SJCRH30 (cell line): Measurements from ENCODE around the gene ZBED4. TPM values are rescaled to one million over a fixed set of nuclear protein-coding genes. Genes with fewer than 3 reads are reported as not detected.

Source experiments
- DNase-seq, 2 experiments: peaks; one replicate each; pipeline ENCODE4 v3.0.0-alpha.2; 2015 to 2020
- H3K27ac ChIP-seq: fragments of 250-450 bp; sonication (Bioruptor Pico); 2 replicates; pipeline ENCODE4 v1.5.1; 2020; ENCODE audit warnings: mild to moderate bottlenecking, moderate library complexity
- H3K27me3 ChIP-seq: fragments of 250-450 bp; sonication (Bioruptor Pico); 2 replicates; pipeline ENCODE4 v1.5.1; 2020; ENCODE audit warnings: mild to moderate bottlenecking, moderate library complexity
- H3K36me3 ChIP-seq: fragments of 250-450 bp; sonication (Bioruptor Pico); 2 replicates; pipeline ENCODE4 v1.5.1; 2020; ENCODE audit warnings: mild to moderate bottlenecking, moderate library complexity
- H3K4me1 ChIP-seq: fragments of 250-450 bp; sonication (Bioruptor Pico); 2 replicates; pipeline ENCODE4 v1.5.1; 2020; ENCODE audit warnings: mild to moderate bottlenecking, moderate library complexity
- H3K4me3 ChIP-seq: fragments of 250-450 bp; sonication (Bioruptor Pico); 2 replicates; pipeline ENCODE4 v1.5.1; 2020; ENCODE audit warnings: mild to moderate bottlenecking, moderate library complexity
- H3K9me3 ChIP-seq: fragments of 250-450 bp; sonication (Bioruptor Pico); replicated peaks from 2 replicates; pipeline ENCODE4 v1.5.1; 2020; ENCODE audit warnings: mild to moderate bottlenecking, moderate library complexity
- total RNA-seq: library from RNA; depleted of rRNA; stranded (reverse); fragments of >200 nt; shearing (Covaris generic); gene quantifications from 2 replicates; pipeline ENCODE4 v1.2.3, GENCODE V29; 2014

ZBED4 gene
- total RNA-seq, 1 experiment from 2014 or later: 53.2 TPM

DNA sequence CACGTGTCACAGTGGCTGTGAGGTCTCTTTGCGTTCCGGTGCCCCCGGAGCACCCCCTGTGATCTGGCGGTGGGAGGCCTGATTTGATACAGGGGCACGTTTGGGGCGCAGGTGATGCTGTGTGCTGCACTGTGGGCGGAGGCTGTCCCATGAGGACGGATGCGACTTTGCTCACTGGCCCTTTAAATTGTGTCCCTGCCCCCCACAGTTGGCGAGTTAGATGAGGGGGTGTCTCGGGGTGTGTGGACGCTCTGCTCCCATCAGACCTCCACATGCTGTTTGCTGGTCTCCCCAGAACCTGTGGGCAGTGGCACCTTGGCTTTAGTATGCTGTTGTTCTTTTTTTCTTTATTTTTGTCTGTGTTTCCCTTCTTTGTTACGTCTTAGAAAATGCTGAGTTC, 5.2 kb downstream of the ZBED4 start:
- H3K36me3 ChIP-seq: peaks cover 18% of the 10 kb centered on the region
- H3K27ac ChIP-seq: no peak overlapping the region
- H3K27me3 ChIP-seq: no peaks in the 10 kb centered on the region
- H3K4me3 ChIP-seq: no peak overlapping the region
- H3K9me3 ChIP-seq: 0 out of 2 replicates have a peak, but pooled peaks cover 4% of the 10 kb centered on the region
- DNase-seq: no peak
- peaks cover 12% of the 10 kb centered on the region for H3K4me1 ChIP-seq

GRCh38 chr22:49861642-49862495, 8.2 kb downstream of the ZBED4 start:
- DNase-seq: no peak
- no peak overlapping the region for H3K27ac ChIP-seq
- H3K4me1 ChIP-seq: no peaks in the 10 kb centered on the region
- H3K9me3 ChIP-seq: peaks cover 11% of the 10 kb centered on the region; the same call in 1 of the 2 replicates
- no peak overlapping the region for H3K4me3 ChIP-seq
- no peaks in the 10 kb centered on the region for H3K27me3 ChIP-seq
- peaks cover 27% of the 10 kb centered on the region for H3K36me3 ChIP-seq

DNA sequence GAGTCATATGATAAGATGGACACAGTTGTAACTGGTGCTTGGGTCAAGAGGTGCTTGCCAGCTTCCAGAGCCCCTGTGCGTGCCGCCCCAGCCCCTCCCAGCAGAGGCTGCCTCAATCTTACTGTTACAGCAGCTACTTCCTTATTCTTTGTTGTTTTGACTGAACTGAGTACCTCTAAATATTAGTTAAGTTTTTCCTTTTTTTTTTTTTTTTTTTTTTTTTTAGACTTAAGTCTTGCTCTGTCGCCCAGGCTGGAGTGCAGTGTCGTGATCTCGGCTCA, 8.8 kb downstream of the ZBED4 start:
- H3K9me3 ChIP-seq: peaks cover 11% of the 10 kb centered on the region; the same call in 1 of the 2 replicates

DNA sequence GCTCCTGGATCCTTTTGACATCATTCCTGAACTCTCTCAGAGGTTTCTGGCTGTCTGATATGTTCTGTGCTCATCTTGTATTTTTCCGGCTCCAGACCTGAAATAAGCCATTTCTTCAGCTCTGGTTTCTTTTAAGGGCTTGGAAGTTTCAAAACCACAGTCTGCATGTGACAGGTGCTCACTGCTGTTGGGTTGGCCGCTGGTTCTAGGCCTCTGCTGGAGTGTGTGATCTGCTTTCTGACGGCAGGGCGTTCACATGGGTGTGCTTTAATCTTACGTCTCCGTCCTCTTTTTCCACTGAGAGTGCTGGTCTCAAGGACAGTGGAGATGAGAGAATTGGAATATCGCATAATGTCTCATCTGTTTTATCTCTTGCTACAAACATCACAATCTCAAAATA, 10.3 kb downstream of the ZBED4 start:
- no peaks in the 10 kb centered on the region for H3K4me1 ChIP-seq
- DNase-seq: no peak
- H3K4me3 ChIP-seq: no peak overlapping the region
- no peaks in the 10 kb centered on the region for H3K27me3 ChIP-seq
- H3K36me3 ChIP-seq: peaks cover 34% of the 10 kb centered on the region
- no peak overlapping the region for H3K27ac ChIP-seq
- H3K9me3 ChIP-seq: peaks cover 11% of the 10 kb centered on the region

More for the DNA sequence above, 8.8 kb downstream of the ZBED4 start:
- Histone ChIP-seq H3K27ac (no peak overlapping the region), H3K4me1 (no peaks in the 10 kb centered on the region), H3K36me3 (peaks cover 26% of the 10 kb centered on the region), H3K27me3 (no peaks in the 10 kb centered on the region), H3K4me3 (no peak overlapping the region)
- no peak for DNase-seq

DNA sequence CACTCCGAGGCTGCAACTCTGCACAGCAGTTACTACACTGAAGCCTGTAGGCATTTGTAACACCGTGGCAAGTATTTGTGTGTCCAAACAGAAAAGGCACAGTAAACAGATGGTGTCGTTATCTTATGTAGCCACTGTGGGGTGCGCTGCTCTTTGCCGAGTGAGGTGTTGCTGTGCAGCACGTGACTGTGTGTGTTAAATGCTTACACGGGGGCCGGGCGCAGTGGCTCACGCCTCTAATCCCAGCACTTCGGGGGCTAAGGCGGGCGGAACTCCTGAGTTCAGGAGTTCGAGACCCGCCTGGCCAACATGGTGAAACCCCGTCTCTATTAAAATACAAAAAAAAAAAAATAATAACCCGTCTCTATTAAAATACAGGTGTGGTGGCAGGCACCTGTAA, 11.5 kb downstream of the ZBED4 start:
- H3K9me3 ChIP-seq: peaks cover 22% of the 10 kb centered on the region
- no peaks in the 10 kb centered on the region for H3K27me3 ChIP-seq
- no peaks in the 10 kb centered on the region for H3K4me1 ChIP-seq
- peaks cover 42% of the 10 kb centered on the region for H3K36me3 ChIP-seq
- no peak overlapping the region for H3K27ac ChIP-seq
- H3K4me3 ChIP-seq: no peak overlapping the region
- no peak for DNase-seq

DNA sequence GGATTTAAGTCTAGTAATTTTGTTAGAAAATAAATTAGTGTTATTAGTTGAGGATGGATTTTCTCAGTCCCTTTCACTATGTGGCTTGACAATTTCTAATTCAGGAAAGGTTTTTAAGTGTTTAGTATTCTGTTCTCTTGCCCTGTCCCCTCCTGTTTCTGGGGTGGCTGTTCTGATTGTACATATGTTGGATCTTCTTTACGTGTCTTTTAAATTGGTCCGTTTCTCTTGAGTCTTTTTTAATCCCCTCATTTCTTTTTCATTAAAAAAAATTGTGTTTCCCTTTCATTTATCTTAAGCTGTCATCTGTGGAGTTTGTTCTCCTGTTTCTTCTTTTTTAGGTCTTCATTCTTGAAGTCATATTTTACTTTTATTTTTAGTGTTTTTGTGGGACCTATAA, 12.5 kb downstream of the ZBED4 start:
- no peaks in the 10 kb centered on the region for H3K27me3 ChIP-seq
- H3K36me3 ChIP-seq: peaks cover 39% of the 10 kb centered on the region
- H3K4me3 ChIP-seq: no peak overlapping the region
- no peak for DNase-seq
- peaks cover 23% of the 10 kb centered on the region for H3K9me3 ChIP-seq
- no peaks in the 10 kb centered on the region for H3K4me1 ChIP-seq
- no peak overlapping the region for H3K27ac ChIP-seq

GRCh38 chr22:49866646-49867045, 13.0 kb downstream of the ZBED4 start:
- Histone ChIP-seq H3K9me3 (peaks cover 23% of the 10 kb centered on the region), H3K27me3 (no peaks in the 10 kb centered on the region), H3K27ac (no peak overlapping the region), H3K4me1 (no peaks in the 10 kb centered on the region), H3K36me3 (peaks cover 39% of the 10 kb centered on the region), H3K4me3 (no peak overlapping the region)
- DNase-seq: no peak

GRCh38 chr22:49867303-49868265, 13.9 kb downstream of the ZBED4 start:
- H3K36me3 ChIP-seq: peaks cover 39% of the 10 kb centered on the region
- H3K27me3 ChIP-seq: no peaks in the 10 kb centered on the region
- no peak for DNase-seq
- peaks cover 23% of the 10 kb centered on the region for H3K9me3 ChIP-seq
- no peak overlapping the region for H3K27ac ChIP-seq
- H3K4me1 ChIP-seq: no peaks in the 10 kb centered on the region
- no peak overlapping the region for H3K4me3 ChIP-seq

DNA sequence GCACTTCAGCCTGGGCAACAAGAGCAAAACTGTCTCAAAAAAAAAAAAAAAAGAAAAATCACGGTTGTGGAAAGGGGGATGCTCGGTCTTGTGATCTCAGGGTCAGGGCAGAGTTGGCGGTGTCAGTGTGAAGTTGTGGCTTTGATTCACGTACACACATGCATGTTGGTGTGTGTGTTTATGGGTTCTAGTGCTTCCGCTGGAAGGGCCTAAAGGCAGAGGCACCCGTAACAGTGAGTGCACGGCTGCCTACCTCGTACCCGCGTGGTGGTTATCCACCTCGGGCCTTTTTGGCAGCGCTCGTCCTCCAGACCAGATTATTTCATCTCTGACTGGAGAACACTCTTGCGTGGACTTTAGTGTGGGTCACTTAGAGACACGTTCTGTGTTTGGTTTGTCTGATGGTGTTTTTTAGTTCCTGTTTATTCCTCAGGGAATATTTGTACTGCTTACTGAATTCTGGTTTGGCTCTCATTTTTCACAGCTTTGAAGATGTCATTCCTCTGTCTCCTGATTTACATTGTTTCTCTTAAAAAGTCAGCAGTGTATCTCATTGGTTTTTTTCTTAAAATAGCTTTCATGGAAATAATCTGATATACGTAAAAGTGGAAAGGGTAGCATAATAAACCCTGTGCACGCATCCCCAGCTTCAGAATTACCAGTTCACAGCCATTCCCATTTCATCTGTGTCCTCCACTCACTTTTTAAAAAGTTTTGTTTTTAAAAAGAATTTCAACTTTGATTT, 15.6 kb downstream of the ZBED4 start:
- H3K27me3 ChIP-seq: no peaks in the 10 kb centered on the region
- no peak overlapping the region for H3K4me3 ChIP-seq
- H3K36me3 ChIP-seq: peaks cover 36% of the 10 kb centered on the region
- no peak for DNase-seq
- peaks cover 20% of the 10 kb centered on the region for H3K9me3 ChIP-seq
- H3K4me1 ChIP-seq: no peaks in the 10 kb centered on the region
- no peak overlapping the region for H3K27ac ChIP-seq

- H3K27me3 ChIP-seq: no peaks in the 10 kb centered on the region
- no peak for DNase-seq
- no peak overlapping the region for H3K27ac ChIP-seq
- H3K4me3 ChIP-seq: no peak overlapping the region
- H3K36me3 ChIP-seq: peaks cover 39% of the 10 kb centered on the region
- peaks cover 20% of the 10 kb centered on the region for H3K9me3 ChIP-seq
- H3K4me1 ChIP-seq: no peaks in the 10 kb centered on the region
Observed at GRCh38 chr22:49869845-49870712, 16.4 kb downstream of the ZBED4 start.

DNA sequence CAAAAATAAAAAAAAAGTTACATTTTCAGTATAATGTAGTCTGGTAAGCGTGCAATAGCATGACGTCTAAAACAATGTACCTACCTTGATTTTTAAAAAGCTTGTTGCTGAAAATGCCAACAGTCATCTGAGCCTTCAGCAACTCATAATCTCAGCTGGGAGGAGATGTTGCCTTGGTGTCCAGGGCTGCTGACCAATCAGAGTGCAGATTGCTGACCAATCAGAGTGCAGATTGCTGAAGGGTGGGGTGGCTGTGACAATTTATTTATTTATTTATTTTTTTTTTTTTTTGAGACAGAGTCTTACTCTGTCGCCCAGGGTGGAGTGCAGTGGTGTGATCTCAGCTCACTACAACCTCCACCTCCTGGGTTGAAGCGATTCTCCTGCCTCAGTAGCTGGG, 17.8 kb downstream of the ZBED4 start:
- H3K27ac ChIP-seq: no peak overlapping the region
- H3K36me3 ChIP-seq: peaks cover 46% of the 10 kb centered on the region
- H3K9me3 ChIP-seq: peaks cover 17% of the 10 kb centered on the region
- H3K4me3 ChIP-seq: no peak overlapping the region
- H3K27me3 ChIP-seq: no peaks in the 10 kb centered on the region
- DNase-seq: no peak
- no peaks in the 10 kb centered on the region for H3K4me1 ChIP-seq

DNA sequence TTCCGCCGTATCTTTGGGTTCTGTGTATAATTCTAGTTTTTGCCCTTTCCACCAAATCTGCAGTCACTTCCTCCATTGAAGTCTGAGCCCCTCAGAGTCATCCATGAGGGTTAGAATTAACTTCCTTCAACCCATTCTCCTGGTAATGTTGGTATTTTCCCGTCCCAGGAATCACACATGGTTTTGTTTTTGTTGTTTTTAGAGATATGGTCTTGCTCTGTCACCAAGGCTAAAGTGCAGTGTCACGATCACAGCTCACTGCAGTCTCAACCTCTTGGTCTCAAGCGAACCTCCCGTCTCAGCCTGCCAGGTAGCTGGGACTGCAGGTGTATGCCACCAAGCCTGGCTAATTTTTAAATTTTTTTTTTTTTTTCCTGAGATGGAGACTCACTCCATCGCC, 18.7 kb downstream of the ZBED4 start:
- H3K27ac ChIP-seq: no peak overlapping the region
- H3K27me3 ChIP-seq: no peaks in the 10 kb centered on the region
- DNase-seq: no peak
- no peaks in the 10 kb centered on the region for H3K4me1 ChIP-seq
- H3K36me3 ChIP-seq: peaks cover 47% of the 10 kb centered on the region
- no peak overlapping the region for H3K4me3 ChIP-seq
- H3K9me3 ChIP-seq: peaks cover 17% of the 10 kb centered on the region

GRCh38 chr22:49873228-49873940, 19.7 kb downstream of the ZBED4 start:
- no peak for DNase-seq
- Histone ChIP-seq H3K4me3 (no peak overlapping the region), H3K27ac (no peak overlapping the region), H3K27me3 (no peaks in the 10 kb centered on the region), H3K9me3 (peaks cover 18% of the 10 kb centered on the region), H3K36me3 (peaks cover 45% of the 10 kb centered on the region), H3K4me1 (no peaks in the 10 kb centered on the region)
